ENCODE results near the gene SEMA4A. TPM values are rescaled to one million over a fixed set of nuclear protein-coding genes. Genes with fewer than 3 reads are reported as not detected.
A peak's percentile ranks its signal among the peaks of the same experiment; 100 is the strongest.

The SEMA4A gene
- polyA plus RNA-seq, 1 of the 3 experiments (the other 2 are of a cell fraction), result 1.3 TPM

- ChIA-PET CTCF (interaction anchor here (0.6 to 40.5 kb wide), 7 partner anchors 6 to 153 kb away, joined by 3 to 1559 read pairs (median 3); partner anchors contain the start of genes MEX3A and PMF1), POLR2A (interaction anchor here (0.6 to 1.6 kb wide), 5 partner anchors 9 to 544 kb away, joined by 3 to 7 read pairs (median 4); partner anchors contain the start of gene LMNA)
- Histone ChIP-seq H3K9me2 (no peaks in the 10 kb centered on the region), H3K9me3 (no peaks in the 10 kb centered on the region), H3F3A (replicated peaks; ENCODE audit: insufficient read depth) (peaks cover 89% of the 10 kb centered on the region), H3K4me2 (peak overlapping the region; percentile 95), H3K27me3 (ENCODE audit: insufficient read depth) (no peaks in the 10 kb centered on the region), H3K27ac (ENCODE audit: low read depth in 2 of 2, low read length in 1 of 2) (peak overlapping the region; percentile 98 to 100), H3K9ac (peak overlapping the region; percentile 97), H3K36me3 (replicated peaks in 1 of 2; ENCODE audit: control insufficient read depth in 1 of 2, insufficient read depth in 2 of 2, low read length in 1 of 2) (peaks cover 0 to 31% of the 10 kb centered on the region in 2 experiments), H2AFZ (ENCODE audit: low read depth) (no peak overlapping the region), H3K4me3 (ENCODE audit: low read depth in 2 of 2, low read length in 1 of 2) (peak overlapping the region; percentile 2 to 59; a peak in 3 of 4 replicates), H4K20me1 (ENCODE audit: insufficient read depth) (peaks cover 81% of the 10 kb centered on the region), H3K4me1 (ENCODE audit: control insufficient read depth in 1 of 2, insufficient read depth in 2 of 2, low read depth in 1 of 2, low read length in 1 of 2) (peaks cover 79 to 88% of the 10 kb centered on the region in 2 experiments), H3K79me2 (ENCODE audit: insufficient read depth) (peaks cover 95% of the 10 kb centered on the region)
- peak; percentile 79 for DNase-seq
- WGBS (ENCODE audit: low lambda C conversion rate), result 34% methylated on average over 9 of the region's 14 CpGs
- peak; percentile 23; the same call in 1 of the 2 replicates for TF ChIP-seq RXRA (IDR thresholded peaks at IDR 0.05; ENCODE audit: borderline replicate concordance, low read depth)
- TF ChIP-seq REST (IDR thresholded peaks at IDR 0.05; ENCODE audit: low read depth, low read length), result peak; percentile 49; the same call in 1 of the 2 replicates
- TF ChIP-seq NRF1 (IDR thresholded peaks at IDR 0.05; ENCODE audit: low read depth, low read length), result no peak
- peak in 1 of 2 experiments; percentile 74; a peak in 2 of 4 replicates for TF ChIP-seq EP300 (IDR thresholded peaks at IDR 0.05; ENCODE audit: borderline replicate concordance in 1 of 2, low read depth in 1 of 2, low read length in 1 of 2)
- TF ChIP-seq PBX3 (IDR thresholded peaks at IDR 0.05), result peak; percentile 63; the same call in 1 of the 2 replicates
- TF ChIP-seq ZBTB33 (IDR thresholded peaks at IDR 0.05; ENCODE audit: borderline replicate concordance, low read depth), result peak; percentile 57; the same call in 1 of the 2 replicates
- peak; percentile 59 for TF ChIP-seq CHD2 (IDR thresholded peaks at IDR 0.05; ENCODE audit: low read length, partially characterized antibody)
- no peak for TF ChIP-seq RAD21 (IDR thresholded peaks at IDR 0.05; ENCODE audit: low read length)
- TF ChIP-seq RFX5 (IDR thresholded peaks at IDR 0.05; ENCODE audit: low read length), result no peak
- TF ChIP-seq RCOR1 (IDR thresholded peaks at IDR 0.05; ENCODE audit: low read length), result peak; percentile 81
- TF ChIP-seq, protein P1, sequence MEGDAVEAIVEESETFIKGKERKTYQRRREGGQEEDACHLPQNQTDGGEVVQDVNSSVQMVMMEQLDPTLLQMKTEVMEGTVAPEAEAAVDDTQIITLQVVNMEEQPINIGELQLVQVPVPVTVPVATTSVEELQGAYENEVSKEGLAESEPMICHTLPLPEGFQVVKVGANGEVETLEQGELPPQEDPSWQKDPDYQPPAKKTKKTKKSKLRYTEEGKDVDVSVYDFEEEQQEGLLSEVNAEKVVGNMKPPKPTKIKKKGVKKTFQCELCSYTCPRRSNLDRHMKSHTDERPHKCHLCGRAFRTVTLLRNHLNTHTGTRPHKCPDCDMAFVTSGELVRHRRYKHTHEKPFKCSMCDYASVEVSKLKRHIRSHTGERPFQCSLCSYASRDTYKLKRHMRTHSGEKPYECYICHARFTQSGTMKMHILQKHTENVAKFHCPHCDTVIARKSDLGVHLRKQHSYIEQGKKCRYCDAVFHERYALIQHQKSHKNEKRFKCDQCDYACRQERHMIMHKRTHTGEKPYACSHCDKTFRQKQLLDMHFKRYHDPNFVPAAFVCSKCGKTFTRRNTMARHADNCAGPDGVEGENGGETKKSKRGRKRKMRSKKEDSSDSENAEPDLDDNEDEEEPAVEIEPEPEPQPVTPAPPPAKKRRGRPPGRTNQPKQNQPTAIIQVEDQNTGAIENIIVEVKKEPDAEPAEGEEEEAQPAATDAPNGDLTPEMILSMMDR (IDR thresholded peaks at IDR 0.05), result peak; percentile 54
- TF ChIP-seq, protein P2, sequence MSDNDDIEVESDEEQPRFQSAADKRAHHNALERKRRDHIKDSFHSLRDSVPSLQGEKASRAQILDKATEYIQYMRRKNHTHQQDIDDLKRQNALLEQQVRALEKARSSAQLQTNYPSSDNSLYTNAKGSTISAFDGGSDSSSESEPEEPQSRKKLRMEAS (IDR thresholded peaks at IDR 0.05; ENCODE audit: low read depth), result peak; percentile 89
- no peak for TF ChIP-seq YY1 (IDR thresholded peaks at IDR 0.05; ENCODE audit: low read depth)
- no peak for TF ChIP-seq SMC3 (IDR thresholded peaks at IDR 0.05; ENCODE audit: low read depth, low read length)
- no peak for TF ChIP-seq EZH2phosphoT487 (IDR thresholded peaks at IDR 0.05; ENCODE audit: borderline replicate concordance, low read depth)
- TF ChIP-seq USF2 (IDR thresholded peaks at IDR 0.05; ENCODE audit: borderline replicate concordance, low read depth, low read length), result no peak
- peak; percentile 85 for TF ChIP-seq TCF12 (IDR thresholded peaks at IDR 0.05)
- 0 out of 2 replicates have a peak, but pooled peaks have one; percentile 17 for TF ChIP-seq TEAD4 (IDR thresholded peaks at IDR 0.05; ENCODE audit: borderline replicate concordance, insufficient read depth)
- peak; percentile 90 for TF ChIP-seq FOSL2 (IDR thresholded peaks at IDR 0.05; ENCODE audit: borderline replicate concordance, low read depth)
- TF ChIP-seq FOXJ3 (CRISPR knock-in tag; IDR thresholded peaks at IDR 0.05), result peak; percentile 76
- peak; percentile 41; the same call in 1 of the 2 replicates for TF ChIP-seq GATA2 (CRISPR knock-in tag; IDR thresholded peaks at IDR 0.05)
Measured at GRCh38 chr1:156123356-156124196, 29.8 kb upstream of the SEMA4A start.
